Vagina (tissue), 2 donors: Measurements from ENCODE around the gene NUFIP2. TPM values are rescaled to one million over a fixed set of nuclear protein-coding genes. Genes with fewer than 3 reads are reported as not detected.
A peak's percentile ranks its signal among the peaks of the same experiment; 100 is the strongest.
"Not testable (repeated sequence)": the region's sequence is repeated elsewhere in the genome, so short reads cannot be mapped to it uniquely, and the experiment has no call there.

Source experiments
- DNase-seq, 2 donors: peaks; one replicate each; pipeline ENCODE4 v3.0.0-alpha.2; 2017; ENCODE audit errors: extremely low spot score in 2 of 2
- H3K27ac ChIP-seq: fragments of 200-600 bp; sonication (generic); one replicate; pipeline ENCODE4 v1.5.1; 2019
- H3K27me3 ChIP-seq: fragments of 200-600 bp; sonication (generic); one replicate; pipeline ENCODE4 v1.5.1; 2019
- H3K36me3 ChIP-seq, 2 donors: fragments of 200-600 bp; sonication (generic); one replicate each; pipeline ENCODE4 v1.5.1; 2017 to 2019
- H3K4me1 ChIP-seq: fragments of 200-600 bp; sonication (generic); one replicate; pipeline ENCODE4 v1.5.1; 2019
- H3K4me3 ChIP-seq, 2 donors: fragments of 200-600 bp; sonication (generic); 1 replicate in 1 of 2; 2 replicates in 1 of 2; pipeline ENCODE4 v1.5.1; 2016 to 2019
- H3K9me3 ChIP-seq: fragments of 200-600 bp; sonication (generic); one replicate; pipeline ENCODE4 v1.5.1; 2019
- CTCF ChIP-seq, 3 experiments: fragments of 450-650 bp in 2 of 3; fragments of 200-600 bp in 1 of 3; sonication (generic) in 1 of 3; IDR thresholded peaks; one replicate each; pipeline ENCODE4 v1.5.1; 2017 to 2019; ENCODE audit warnings: antibody characterized with exemption in 3 of 3, mild to moderate bottlenecking in 2 of 3, moderate library complexity in 2 of 3
- POLR2A ChIP-seq, 2 donors: fragments of 450-650 bp; IDR thresholded peaks; one replicate each; pipeline ENCODE4 v1.6.1; 2017; ENCODE audit warnings: antibody characterized with exemption in 2 of 2, mild to moderate bottlenecking in 2 of 2, moderate library complexity in 2 of 2
- POLR2AphosphoS5 ChIP-seq, 2 donors: sonication (generic); formaldehyde crosslinking; IDR thresholded peaks; one replicate each; pipeline ENCODE4 v1.9.0; 2017; ENCODE audit warnings: antibody characterized with exemption in 2 of 2, mild to moderate bottlenecking in 2 of 2, low read depth in 1 of 2; ENCODE audit not compliant: insufficient read depth in 1 of 2
- intact Hi-C: fragments of 100-400 bp; cut with DNase I; formaldehyde crosslinking; loops from one replicate; pipeline ENCODE4 v1.15.1; 2023
- total RNA-seq: library from RNA; depleted of rRNA; stranded (reverse); fragments of >200 nt; gene quantifications from one replicate; pipeline ENCODE4 v1.2.3, GENCODE V29; 2016

The NUFIP2 gene
- total RNA-seq, 1 donor from 2014 or later = 29.7 TPM

GRCh38 chr17:29225396-29225795 is 68.6 kb downstream of the NUFIP2 start:
- intact Hi-C loops = no loop called here
- DNase-seq = no peak
- TF ChIP-seq CTCF (IDR thresholded peaks at IDR 0.05) = no peak
- TF ChIP-seq POLR2AphosphoS5 (IDR thresholded peaks at IDR 0.05; ENCODE audit: insufficient read depth in 1 of 2, low read depth in 1 of 2) = no peak
- TF ChIP-seq POLR2A (IDR thresholded peaks at IDR 0.05) = no peak

DNA sequence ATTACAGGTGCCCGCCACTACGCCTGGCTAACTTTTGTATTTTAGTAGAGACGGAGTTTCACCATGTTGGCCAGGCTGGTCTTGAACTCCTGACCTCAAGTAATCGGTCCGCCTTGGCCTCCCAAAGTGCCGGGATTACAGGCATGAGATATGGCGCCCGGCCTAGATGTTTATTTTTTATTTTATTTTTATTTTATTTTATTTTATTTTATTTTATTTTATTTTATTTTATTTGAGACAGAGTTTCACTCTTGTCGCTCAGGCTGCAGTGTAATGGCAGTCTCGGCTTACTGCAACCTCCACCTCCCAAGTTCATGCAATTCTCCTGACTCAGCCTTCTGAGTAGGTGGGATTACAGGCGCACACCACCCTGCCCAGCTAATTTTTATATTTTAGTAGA is 72.6 kb downstream of the NUFIP2 start:
- DNase-seq, intact Hi-C loops, H3K36me3 ChIP-seq, H3K27me3 ChIP-seq, H3K27ac ChIP-seq, H3K4me1 ChIP-seq, H3K9me3 ChIP-seq, H3K4me3 ChIP-seq: not testable (repeated sequence)

More at GRCh38 chr17:29225396-29225795, 68.6 kb downstream of the NUFIP2 start:
- no peaks in the 10 kb centered on the region for H3K4me1 ChIP-seq
- H3K9me3 ChIP-seq = no peaks in the 10 kb centered on the region
- H3K27me3 ChIP-seq = no peaks in the 10 kb centered on the region
- no peak overlapping the region for H3K4me3 ChIP-seq
- no peak overlapping the region for H3K27ac ChIP-seq
- H3K36me3 ChIP-seq = no peaks in the 10 kb centered on the region

- intact Hi-C loops = loop anchor here (2.0 kb wide), 1 partner anchor 71 kb away; no protein-coding TSS in a partner anchor
- no peaks in the 10 kb centered on the region for H3K9me3 ChIP-seq
- no peak overlapping the region for H3K27ac ChIP-seq
- peak; percentile 84 to 89 (median 88) for TF ChIP-seq CTCF (IDR thresholded peaks at IDR 0.05)
- TF ChIP-seq POLR2A (IDR thresholded peaks at IDR 0.05) = no peak
- H3K4me1 ChIP-seq = peaks cover 8% of the 10 kb centered on the region
- H3K4me3 ChIP-seq = no peak overlapping the region
- H3K36me3 ChIP-seq = no peaks in the 10 kb centered on the region
- no peaks in the 10 kb centered on the region for H3K27me3 ChIP-seq
- no peak for DNase-seq
Measured at GRCh38 chr17:29219378-29220047, 74.4 kb downstream of the NUFIP2 start.

GRCh38 chr17:29216856-29217255 is 77.1 kb downstream of the NUFIP2 start:
- H3K36me3 ChIP-seq = no peaks in the 10 kb centered on the region
- no peaks in the 10 kb centered on the region for H3K9me3 ChIP-seq
- peaks cover 8% of the 10 kb centered on the region for H3K4me1 ChIP-seq
- no peak for DNase-seq
- H3K4me3 ChIP-seq = no peak overlapping the region
- no peak for TF ChIP-seq POLR2AphosphoS5 (IDR thresholded peaks at IDR 0.05; ENCODE audit: insufficient read depth in 1 of 2, low read depth in 1 of 2)
- no peak for TF ChIP-seq CTCF (IDR thresholded peaks at IDR 0.05)
- TF ChIP-seq POLR2A (IDR thresholded peaks at IDR 0.05) = no peak
- H3K27ac ChIP-seq = no peak overlapping the region
- intact Hi-C loops = no loop called here
- H3K27me3 ChIP-seq = no peaks in the 10 kb centered on the region

GRCh38 chr17:29216181-29216580 is 77.8 kb downstream of the NUFIP2 start:
- no peak overlapping the region for H3K4me3 ChIP-seq
- intact Hi-C loops = no loop called here
- H3K27ac ChIP-seq = no peak overlapping the region
- DNase-seq = no peak
- H3K4me1 ChIP-seq = peaks cover 8% of the 10 kb centered on the region
- TF ChIP-seq POLR2AphosphoS5 (IDR thresholded peaks at IDR 0.05; ENCODE audit: insufficient read depth in 1 of 2, low read depth in 1 of 2) = no peak
- TF ChIP-seq POLR2A (IDR thresholded peaks at IDR 0.05) = no peak
- TF ChIP-seq CTCF (IDR thresholded peaks at IDR 0.05) = no peak
- no peaks in the 10 kb centered on the region for H3K27me3 ChIP-seq
- no peaks in the 10 kb centered on the region for H3K9me3 ChIP-seq
- no peaks in the 10 kb centered on the region for H3K36me3 ChIP-seq
